Mesenteric fat pad (tissue), 1 donor: ENCODE data around the gene RAB22A. TPM values are rescaled to one million over a fixed set of nuclear protein-coding genes. Genes with fewer than 3 reads are reported as not detected.

ENCODE experiments used
- DNase-seq: peaks from one replicate; pipeline ENCODE4 v3.0.0-alpha.2; 2020; ENCODE audit warnings: low spot score
- total RNA-seq: library from RNA; stranded (reverse); fragmentation: NEBNext Ultra II Directional; extraction: Animal tissue kit (Norgen Biotek cat#: 25700); gene quantifications from one replicate; pipeline ENCODE4 v1.2.1, GENCODE V29; 2021
- donor health status: DM: yes; HTN: yes; CAD: no.

The RAB22A gene
- total RNA-seq, 1 donor from 2014 or later: 22.2 TPM

- no peak for DNase-seq
Measured at GRCh38 chr20:58300321-58300720, 9.2 kb upstream of the RAB22A start.

- DNase-seq: no peak
Measured at GRCh38 chr20:58303547-58303946, 6.0 kb upstream of the RAB22A start.

- DNase-seq: no peak
Measured at GRCh38 chr20:58305061-58305460, 4.5 kb upstream of the RAB22A start.

- DNase-seq: no peak
Measured at GRCh38 chr20:58306421-58307261, 2.9 kb upstream of the RAB22A start.

GRCh38 chr20:58307270-58307669 lies 2.2 kb upstream of the RAB22A start:
- DNase-seq: no peak

GRCh38 chr20:58308290-58308679 lies 1.2 kb upstream of the RAB22A start:
- DNase-seq: no peak

- peak; percentile 92 for DNase-seq
Measured at GRCh38 chr20:58308680-58309527, 611 bp upstream of the RAB22A start.

- DNase-seq: no peak
Measured at GRCh38 chr20:58310291-58310782, 822 bp downstream of the RAB22A start.

- DNase-seq: no peak
Measured at GRCh38 chr20:58312836-58313235, 3.3 kb downstream of the RAB22A start.

- no peak for DNase-seq
Measured at GRCh38 chr20:58313396-58313795, 3.9 kb downstream of the RAB22A start.

- DNase-seq: no peak
Measured at GRCh38 chr20:58321205-58321604, 11.7 kb downstream of the RAB22A start.

- no peak for DNase-seq
Measured at GRCh38 chr20:58322083-58322482, 12.6 kb downstream of the RAB22A start.

GRCh38 chr20:58325912-58326311 lies 16.4 kb downstream of the RAB22A start:
- DNase-seq: no peak

GRCh38 chr20:58327211-58327610 lies 17.7 kb downstream of the RAB22A start:
- no peak for DNase-seq

- DNase-seq: no peak
Measured at GRCh38 chr20:58328836-58329235, 19.3 kb downstream of the RAB22A start.

GRCh38 chr20:58329711-58330110 lies 20.2 kb downstream of the RAB22A start:
- DNase-seq: no peak

GRCh38 chr20:58330249-58330648 lies 20.7 kb downstream of the RAB22A start:
- DNase-seq: no peak

GRCh38 chr20:58330687-58331086 lies 21.2 kb downstream of the RAB22A start:
- no peak for DNase-seq

- no peak for DNase-seq
Measured at GRCh38 chr20:58331961-58332551, 22.5 kb downstream of the RAB22A start.

GRCh38 chr20:58339741-58340140 lies 30.2 kb downstream of the RAB22A start:
- no peak for DNase-seq

- DNase-seq: no peak
Measured at GRCh38 chr20:58340151-58340550, 30.6 kb downstream of the RAB22A start.

- no peak for DNase-seq
Measured at GRCh38 chr20:58340853-58341252, 31.3 kb downstream of the RAB22A start.
